IMR-90 (cell line): ENCODE data around the gene CNNM3. TPM values are rescaled to one million over a fixed set of nuclear protein-coding genes. Genes with fewer than 3 reads are reported as not detected.

Source experiments
- ATAC-seq: fragments of 200-7000 bp; cut with Tn5 transposase; 2 replicates; pipeline ENCODE4 v1.9.1; 2020; ENCODE audit warnings: low read depth, mild to moderate bottlenecking, moderate library complexity
- BruUV-seq: library from RNA; stranded (reverse); fragments of 400-500 nt; replicated peaks from 2 replicates; lab custom pipeline; 2021; lab: Mats Ljungman, UMichigan
- CTCF ChIA-PET: fragments of 300-600 bp; formaldehyde crosslinking; extraction: SDS; loops from one replicate; lab custom pipeline; 2021; ENCODE audit warnings: antibody characterized with exemption; lab: Yijun Ruan, JAX
- POLR2A ChIA-PET: fragments of 300-600 bp; sonication (Branson Sonifier 250); formaldehyde crosslinking; loops from one replicate; lab custom pipeline; 2022; ENCODE audit warnings: antibody characterized with exemption; ENCODE audit not compliant: unreplicated experiment; lab: Charles Lee
- DNase-seq: peaks from one replicate; pipeline ENCODE4 v3.0.0; 2013
- H2AFZ ChIP-seq: replicated peaks from 2 replicates; pipeline ENCODE3; 2013; ENCODE audit warnings: low read length, mild to moderate bottlenecking; ENCODE audit not compliant: poor library complexity
- H2AK5ac ChIP-seq: 2 replicates; pipeline ENCODE4 v1.6.1; 2013; ENCODE audit warnings: low read depth, low read length, inconsistent platforms
- H2AK9ac ChIP-seq: replicated peaks from 2 replicates; pipeline ENCODE3; 2013; ENCODE audit warnings: mild to moderate bottlenecking, low read depth, low read length, moderate library complexity; ENCODE audit not compliant: poor library complexity
- H2BK120ac ChIP-seq: 2 replicates; pipeline ENCODE4 v1.6.1; 2013; ENCODE audit warnings: low read depth, low read length, inconsistent platforms
- H2BK15ac ChIP-seq: 3 replicates; pipeline ENCODE4 v1.6.1; 2013; ENCODE audit warnings: low read depth, low read length, inconsistent platforms
- H2BK20ac ChIP-seq: 2 replicates; pipeline ENCODE4 v1.6.1; 2013; ENCODE audit warnings: low read depth, mild to moderate bottlenecking, inconsistent platforms, low read length, moderate library complexity
- H2BK5ac ChIP-seq: 2 replicates; pipeline ENCODE4 v1.6.1; 2013; ENCODE audit warnings: mild to moderate bottlenecking, low read depth, low read length, inconsistent platforms; ENCODE audit not compliant: poor library complexity, severe bottlenecking
- H3K14ac ChIP-seq: replicated peaks from 2 replicates; pipeline ENCODE4 v1.6.1; 2013; ENCODE audit warnings: low read depth, low read length, inconsistent platforms
- H3K18ac ChIP-seq: 2 replicates; pipeline ENCODE4 v1.6.1; 2013; ENCODE audit warnings: low read depth, low read length, control low read depth
- H3K23ac ChIP-seq: 2 replicates; pipeline ENCODE4 v1.6.1; 2013; ENCODE audit warnings: low read depth, low read length, inconsistent platforms
- H3K27ac ChIP-seq: 2 replicates; pipeline ENCODE4 v1.5.1; 2013; ENCODE audit warnings: mild to moderate bottlenecking, control low read depth, low read length; ENCODE audit not compliant: insufficient read depth
- H3K27me3 ChIP-seq: 2 replicates; pipeline ENCODE4 v1.6.1; 2013; ENCODE audit warnings: low read length; ENCODE audit not compliant: control insufficient read depth, insufficient read depth
- H3K36me3 ChIP-seq: 2 replicates; pipeline ENCODE4 v1.6.1; 2013; ENCODE audit warnings: low read length, mixed read lengths; ENCODE audit not compliant: control insufficient read depth, insufficient read depth
- H3K4ac ChIP-seq: 2 replicates; pipeline ENCODE4 v1.6.1; 2013; ENCODE audit warnings: low read depth, low read length, inconsistent platforms
- H3K4me1 ChIP-seq: 2 replicates; pipeline ENCODE4 v1.6.1; 2013; ENCODE audit warnings: low read length, mixed read lengths; ENCODE audit not compliant: control insufficient read depth, insufficient read depth
- H3K4me2 ChIP-seq: 2 replicates; pipeline ENCODE4 v1.6.1; 2013; ENCODE audit warnings: low read depth, mild to moderate bottlenecking, control low read depth, low read length, moderate library complexity
- H3K4me3 ChIP-seq: 2 replicates; pipeline ENCODE4 v1.5.1; 2013; ENCODE audit warnings: low read depth, mild to moderate bottlenecking, control low read depth, low read length, moderate library complexity; ENCODE audit not compliant: insufficient read depth
- H3K56ac ChIP-seq: 2 replicates; pipeline ENCODE4 v1.6.1; 2013; ENCODE audit warnings: low read length, inconsistent platforms; ENCODE audit not compliant: insufficient read depth; ENCODE audit errors: extremely low read depth
- H3K79me1 ChIP-seq, 2 experiments: 2 replicates each; pipeline ENCODE4 v1.6.1; 2013; ENCODE audit warnings: low read length in 2 of 2, inconsistent platforms in 1 of 2, low read depth in 1 of 2
- H3K9ac ChIP-seq: 2 replicates; pipeline ENCODE4 v1.6.1; 2013; ENCODE audit warnings: low read depth, low read length, control low read depth
- H3K9me1 ChIP-seq: 2 replicates; pipeline ENCODE4 v1.6.1; 2013; ENCODE audit warnings: low read length, inconsistent platforms; ENCODE audit not compliant: insufficient read depth
- H3K9me3 ChIP-seq: 2 replicates; pipeline ENCODE4 v1.6.1; 2013; ENCODE audit warnings: low read length; ENCODE audit not compliant: control insufficient read depth, insufficient read depth
- H4K20me1 ChIP-seq: 2 replicates; pipeline ENCODE4 v1.6.1; 2013; ENCODE audit warnings: low read length, inconsistent platforms; ENCODE audit not compliant: insufficient read depth
- H4K5ac ChIP-seq: 2 replicates; pipeline ENCODE4 v1.6.1; 2013; ENCODE audit warnings: mild to moderate bottlenecking, low read depth, low read length, control low read depth
- H4K8ac ChIP-seq, 2 experiments: 2 replicates each; pipeline ENCODE4 v1.6.1; 2013; ENCODE audit warnings: low read depth in 2 of 2, low read length in 2 of 2, control low read depth in 1 of 2, inconsistent platforms in 1 of 2
- H4K91ac ChIP-seq: 2 replicates; pipeline ENCODE4 v1.6.1; 2013; ENCODE audit warnings: low read depth, low read length, inconsistent platforms; ENCODE audit not compliant: insufficient read depth
- BHLHE40 ChIP-seq: fragments of 150-350 bp; IDR thresholded peaks from 2 replicates; pipeline ENCODE4 v1.6.1; 2016; ENCODE audit warnings: mild to moderate bottlenecking, low read depth, low read length
- CEBPB ChIP-seq: IDR thresholded peaks from 2 replicates; pipeline ENCODE4 v1.6.1; 2012; ENCODE audit warnings: low read depth, low read length, improper control_type of control experiment
- CHD1 ChIP-seq: IDR thresholded peaks from 2 replicates; pipeline ENCODE4 v1.6.1; 2012; ENCODE audit warnings: low read depth, low read length, improper control_type of control experiment
- ELK1 ChIP-seq: fragments of 150-350 bp; IDR thresholded peaks from 2 replicates; pipeline ENCODE4 v1.6.1; 2016; ENCODE audit warnings: low read depth, mild to moderate bottlenecking, low read length, moderate library complexity, borderline replicate concordance
- FOS ChIP-seq: fragments of 150-350 bp; IDR thresholded peaks from 2 replicates; pipeline ENCODE4 v1.6.1; 2016; ENCODE audit warnings: low read depth, low read length
- MAFK ChIP-seq: IDR thresholded peaks from 2 replicates; pipeline ENCODE4 v1.6.1; 2012; ENCODE audit warnings: low read depth, low read length, improper control_type of control experiment
- MAZ ChIP-seq: IDR thresholded peaks from 2 replicates; pipeline ENCODE4 v1.6.1; 2012; ENCODE audit warnings: low read depth, mild to moderate bottlenecking, low read length, improper control_type of control experiment, moderate library complexity, borderline replicate concordance
- MXI1 ChIP-seq: IDR thresholded peaks from 2 replicates; pipeline ENCODE4 v1.6.1; 2012; ENCODE audit warnings: low read depth, mild to moderate bottlenecking, low read length, moderate library complexity, borderline replicate concordance
- NFE2L2 ChIP-seq: fragments of 150-350 bp; IDR thresholded peaks from 2 replicates; pipeline ENCODE4 v1.6.1; 2016; ENCODE audit warnings: low read depth, mild to moderate bottlenecking, low read length
- RAD21 ChIP-seq: IDR thresholded peaks from 2 replicates; pipeline ENCODE4 v1.6.1; 2012; ENCODE audit warnings: low read length, improper control_type of control experiment
- RCOR1 ChIP-seq: IDR thresholded peaks from 2 replicates; pipeline ENCODE4 v1.6.1; 2012; ENCODE audit warnings: mild to moderate bottlenecking, low read length, improper control_type of control experiment; ENCODE audit not compliant: insufficient replicate concordance
- RFX5 ChIP-seq: IDR thresholded peaks from 2 replicates; pipeline ENCODE4 v1.8.0; 2012; ENCODE audit warnings: low read depth, mild to moderate bottlenecking, low read length, moderate library complexity
- SMC3 ChIP-seq: fragments of 150-350 bp; IDR thresholded peaks from 2 replicates; pipeline ENCODE4 v1.6.1; 2016; ENCODE audit warnings: low read depth, mild to moderate bottlenecking, antibody characterized with exemption, low read length, moderate library complexity
- USF2 ChIP-seq: fragments of 150-350 bp; IDR thresholded peaks from 2 replicates; pipeline ENCODE4 v1.6.1; 2017; ENCODE audit warnings: mild to moderate bottlenecking, antibody characterized with exemption, low read length, low read depth
- WGBS, 2 experiments: methylation state at CpG; one replicate each; pipeline versions ENCODE4 v1.1.5 to v1.1.7; 2013; ENCODE audit warnings: missing lambda C conversion rate in 2 of 2; ENCODE audit not compliant: insufficient read length in 1 of 2; ENCODE audit errors: extremely low coverage in 2 of 2; 5-methylcytosine and 5-hydroxymethylcytosine counted together
- dilution Hi-C: fragments of 300-500 bp; cut with HindIII; formaldehyde crosslinking; loops from one replicate; pipeline ENCODE4 v1.14.3; 2018; ENCODE audit warnings: low sequenced_read_pairs; ENCODE audit not compliant: unreplicated experiment
- in situ Hi-C: fragments of 300-500 bp; cut with MboI; formaldehyde crosslinking; loops from 3 replicates; pipeline ENCODE4 v1.14.3; 2019; ENCODE audit warnings: low sequenced_read_pairs, inconsistent platforms, mixed read lengths
- intact Hi-C: fragments of 100-400 bp; cut with micrococcal nuclease; formaldehyde crosslinking; loops from 2 replicates; pipeline ENCODE4 v1.10.0; 2022
- polyA plus RNA-seq, 3 experiments: library from polyadenylated mRNA; depleted of rRNA; stranded (reverse); fragments of >200 nt; gene quantifications; 2 replicates each; pipeline ENCODE4 v1.2.3, GENCODE V29; 2012; ENCODE audit warnings: low replicate concordance in 1 of 3
- total RNA-seq: library from RNA; depleted of rRNA; stranded (reverse); fragments of >200 nt; gene quantifications from 2 replicates; pipeline ENCODE4 v1.2.3, GENCODE V29; 2012
- TF ChIP-seq, protein P1 (sequence below): conservative IDR thresholded peaks from 2 replicates; pipeline ENCODE4 v1.5.1; 2012; ENCODE audit warnings: mild to moderate bottlenecking, low read depth, low read length, improper control_type of control experiment

CNNM3 gene
- total and polyA plus RNA-seq, 2 of the 4 experiments (the other 2 are of a cell fraction) = 2.3 to 6.1 TPM

DNA sequence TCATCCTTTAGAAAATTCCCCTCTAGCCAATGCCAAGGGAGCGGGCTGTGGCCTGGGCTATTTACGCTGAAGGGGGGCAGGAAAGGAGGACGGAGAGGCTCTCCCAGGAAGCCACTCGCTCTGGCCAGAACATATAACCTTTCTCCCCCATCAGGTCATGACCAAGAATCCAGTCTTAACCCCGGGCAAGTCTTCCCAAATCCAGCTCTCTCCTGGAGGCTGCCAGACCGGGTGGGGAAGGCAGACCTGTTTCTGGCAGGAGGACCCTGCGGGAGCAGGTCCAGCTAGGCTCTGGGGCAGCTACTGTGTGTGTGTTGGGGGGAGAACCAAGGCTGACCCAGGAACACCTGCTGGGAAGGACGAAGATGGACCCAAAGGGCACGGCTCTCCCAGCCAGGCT lies 67.2 kb downstream of the CNNM3 start:
- Histone ChIP-seq H3K4ac (no peak overlapping the region), H3K4me2 (no peak overlapping the region), H4K20me1 (no peaks in the 10 kb centered on the region), H4K5ac (no peak overlapping the region), H3K27me3 (peaks cover 17% of the 10 kb centered on the region; the same call in 1 of the 2 replicates), H3K14ac (no peak overlapping the region), H2BK5ac (no peak overlapping the region), H3K9ac (no peak overlapping the region), H3K9me3 (no peaks in the 10 kb centered on the region), H3K18ac (no peak overlapping the region), H2BK15ac (no peak overlapping the region), H2AK9ac (no peak overlapping the region), H3K27ac (no peak overlapping the region), H3K56ac (no peak overlapping the region), H3K23ac (no peak overlapping the region), H3K9me1 (no peaks in the 10 kb centered on the region; the same call in 1 of the 2 replicates), H2AK5ac (no peak overlapping the region), H4K91ac (no peak overlapping the region), H3K79me1 (no peaks in the 10 kb centered on the region), H2BK120ac (no peak overlapping the region), H3K4me3 (no peak overlapping the region), H2AFZ (no peak overlapping the region), H3K4me1 (peaks cover 2% of the 10 kb centered on the region; the same call in 1 of the 2 replicates), H3K36me3 (no peaks in the 10 kb centered on the region), H4K8ac (no peak overlapping the region), H2BK20ac (no peak overlapping the region)
- POLR2A ChIA-PET = no interaction called here
- no TSS peak for BruUV-seq
- dilution Hi-C loops = no loop called here
- 93% methylated on average over 3 of the region's 9 CpGs; no CpG with 5 or more reads in 1 of the 2 experiments for WGBS, 2 experiments
- CTCF ChIA-PET = interaction anchor here (0.6 kb wide), 1 partner anchor 1925 kb away, joined by 4 read pairs; no protein-coding TSS in a partner anchor
- intact Hi-C loops = no loop called here
- DNase-seq = no peak
- TF ChIP-seq, protein P1, sequence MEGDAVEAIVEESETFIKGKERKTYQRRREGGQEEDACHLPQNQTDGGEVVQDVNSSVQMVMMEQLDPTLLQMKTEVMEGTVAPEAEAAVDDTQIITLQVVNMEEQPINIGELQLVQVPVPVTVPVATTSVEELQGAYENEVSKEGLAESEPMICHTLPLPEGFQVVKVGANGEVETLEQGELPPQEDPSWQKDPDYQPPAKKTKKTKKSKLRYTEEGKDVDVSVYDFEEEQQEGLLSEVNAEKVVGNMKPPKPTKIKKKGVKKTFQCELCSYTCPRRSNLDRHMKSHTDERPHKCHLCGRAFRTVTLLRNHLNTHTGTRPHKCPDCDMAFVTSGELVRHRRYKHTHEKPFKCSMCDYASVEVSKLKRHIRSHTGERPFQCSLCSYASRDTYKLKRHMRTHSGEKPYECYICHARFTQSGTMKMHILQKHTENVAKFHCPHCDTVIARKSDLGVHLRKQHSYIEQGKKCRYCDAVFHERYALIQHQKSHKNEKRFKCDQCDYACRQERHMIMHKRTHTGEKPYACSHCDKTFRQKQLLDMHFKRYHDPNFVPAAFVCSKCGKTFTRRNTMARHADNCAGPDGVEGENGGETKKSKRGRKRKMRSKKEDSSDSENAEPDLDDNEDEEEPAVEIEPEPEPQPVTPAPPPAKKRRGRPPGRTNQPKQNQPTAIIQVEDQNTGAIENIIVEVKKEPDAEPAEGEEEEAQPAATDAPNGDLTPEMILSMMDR = no peak
- no peak for TF ChIP-seq RAD21
- TF ChIP-seq RCOR1 = no peak
- TF ChIP-seq BHLHE40 = no peak
- no peak for TF ChIP-seq ELK1
- no peak for TF ChIP-seq CHD1
- no peak for TF ChIP-seq SMC3
- TF ChIP-seq NFE2L2 = no peak
- no peak for TF ChIP-seq RFX5
- TF ChIP-seq CEBPB = no peak
- no peak for TF ChIP-seq FOS
- TF ChIP-seq MAFK = no peak
- no peak for TF ChIP-seq USF2
- TF ChIP-seq MAZ = no peak
- no peak for TF ChIP-seq MXI1
- in situ Hi-C loops = no loop called here
- ATAC-seq = no peak
